Hepatic stellate cell (primary cell): ENCODE results near the gene HSD17B12.

Experiments
- DNase-seq: peaks from one replicate; pipeline ENCODE4 v3.0.0; 2011; ENCODE audit warnings: low spot score

Gene HSD17B12

DNA sequence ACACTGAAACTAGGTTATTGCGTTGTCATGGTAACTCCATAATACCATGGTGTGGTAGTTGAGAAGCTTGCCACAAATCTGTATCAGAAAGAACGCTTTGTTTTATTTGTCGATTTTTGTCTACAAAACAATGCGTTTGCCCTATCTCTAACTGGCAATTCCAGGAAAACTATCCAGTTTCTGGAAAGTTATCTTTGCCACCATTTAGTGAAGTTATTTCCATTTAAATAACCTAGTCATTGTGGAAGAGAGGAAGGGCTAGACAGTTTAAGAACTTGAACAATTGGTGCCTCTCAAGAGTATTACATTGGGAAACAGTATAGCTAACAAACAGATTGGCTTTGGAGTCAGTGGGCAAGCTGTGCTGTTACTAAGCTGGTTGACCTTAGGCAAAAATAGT lies 7.9 kb downstream of the HSD17B12 start:
- DNase-seq = no peak

DNA sequence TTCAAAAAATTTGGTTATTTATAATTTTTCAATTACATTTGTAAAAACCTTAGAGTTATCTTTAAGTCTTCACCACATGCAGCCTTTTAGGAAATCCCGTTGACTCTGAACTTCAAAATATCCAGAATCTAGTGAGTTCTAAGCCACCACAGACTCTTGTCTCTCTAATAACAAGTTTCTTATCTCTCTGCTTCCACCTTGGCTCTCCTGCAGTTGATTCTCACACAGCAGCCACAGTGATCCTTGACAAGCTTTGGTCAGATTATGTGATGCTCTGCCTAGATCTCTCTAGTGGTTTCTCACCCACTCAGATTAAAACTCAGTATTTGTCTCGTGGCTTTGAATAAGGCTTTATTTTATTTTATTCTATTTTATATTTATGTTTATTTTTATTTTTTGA lies 8.6 kb downstream of the HSD17B12 start:
- no peak for DNase-seq

DNA sequence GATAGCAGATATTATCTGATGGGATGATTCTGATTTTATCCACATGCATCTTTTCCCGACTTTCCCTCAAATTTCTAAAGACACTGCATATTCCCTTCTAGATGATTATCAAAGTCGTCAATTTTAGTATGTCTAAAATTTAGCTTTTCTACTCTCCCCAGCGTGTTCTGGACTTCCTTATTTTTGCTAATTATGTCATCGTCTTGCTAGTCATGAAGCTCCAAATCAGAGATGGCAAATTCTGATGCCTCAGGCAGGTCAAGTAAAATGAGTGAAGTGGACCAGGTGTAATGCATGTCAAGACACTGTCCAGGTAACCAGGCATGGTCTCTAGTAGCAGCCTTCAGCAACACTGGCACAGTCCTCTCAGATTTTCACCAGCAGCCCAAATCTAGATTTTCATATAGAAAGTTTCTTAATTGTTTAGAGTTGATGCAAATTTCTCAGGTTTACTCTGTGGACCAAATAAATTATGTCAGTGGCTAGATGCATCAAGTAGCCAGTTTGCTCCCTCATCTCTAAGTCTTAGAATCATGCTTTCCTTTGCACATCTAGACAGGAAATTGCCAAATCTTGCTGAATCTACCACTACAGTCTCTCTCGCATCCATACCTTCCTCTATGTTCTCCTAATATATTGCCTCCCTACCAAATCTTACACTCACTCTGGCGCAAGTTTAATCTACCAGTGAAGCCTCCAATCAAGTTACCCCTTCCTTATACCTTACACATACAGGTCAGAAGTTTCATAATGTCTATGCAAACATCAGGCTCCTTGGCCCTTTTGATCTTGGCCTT lies 10.6 kb downstream of the HSD17B12 start:
- DNase-seq = no peak

DNA sequence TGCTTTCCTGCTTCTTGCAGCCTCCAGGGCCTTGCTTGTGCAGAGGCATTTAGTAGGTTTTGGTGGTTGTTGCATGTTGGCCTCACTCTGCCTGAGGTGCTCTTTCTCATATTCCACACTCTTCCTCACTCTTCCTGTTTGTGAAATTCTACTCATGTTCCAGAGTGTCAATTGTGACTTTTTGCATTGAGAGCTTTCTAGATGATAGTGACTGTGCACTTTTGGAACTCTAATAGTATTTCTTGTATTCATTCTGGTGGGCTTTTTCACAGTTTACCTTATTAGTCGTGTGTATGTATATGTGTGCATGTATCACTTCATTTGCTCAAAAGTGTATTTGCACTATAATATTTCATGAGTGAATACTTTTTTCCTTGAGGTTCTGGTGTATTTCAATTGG lies 11.3 kb downstream of the HSD17B12 start:
- DNase-seq = no peak

DNA sequence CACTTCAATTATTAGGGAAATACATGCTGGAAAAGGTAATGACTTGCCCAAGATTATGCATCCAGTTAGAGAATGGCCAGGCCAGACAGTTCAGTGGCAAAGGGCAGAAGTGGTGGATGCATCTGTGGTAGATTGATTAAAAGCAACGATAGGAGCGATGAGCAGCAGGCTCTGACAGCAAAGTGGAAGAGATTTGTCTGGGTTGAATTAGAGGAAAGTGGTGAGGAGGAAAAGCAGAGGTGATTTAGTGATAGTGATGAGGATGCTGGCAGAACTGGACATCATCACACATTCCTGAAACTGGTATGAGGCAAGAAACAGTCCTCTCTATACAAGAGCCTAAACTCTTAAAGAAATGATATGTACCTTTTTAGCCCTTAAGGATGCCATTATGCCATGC lies 12.5 kb downstream of the HSD17B12 start:
- no peak for DNase-seq

DNA sequence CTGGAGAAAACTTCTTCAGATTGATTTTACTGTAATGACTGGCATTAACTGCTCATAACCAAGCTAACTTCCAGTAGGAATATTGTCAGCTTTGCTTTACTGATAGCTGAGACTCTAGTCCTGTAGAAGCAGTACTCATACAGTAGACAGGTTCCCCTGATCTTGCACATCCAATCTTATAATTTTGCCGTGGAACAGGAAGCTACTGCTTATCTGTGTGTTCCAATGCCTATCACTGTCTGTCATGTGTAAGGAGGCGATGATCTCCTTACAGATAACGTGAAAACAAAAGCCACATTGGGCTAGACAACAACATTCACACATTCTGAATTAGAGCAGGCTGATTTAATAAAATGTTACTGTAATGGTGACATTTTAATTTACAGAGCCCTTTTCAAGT lies 13.2 kb downstream of the HSD17B12 start:
- no peak for DNase-seq

DNA sequence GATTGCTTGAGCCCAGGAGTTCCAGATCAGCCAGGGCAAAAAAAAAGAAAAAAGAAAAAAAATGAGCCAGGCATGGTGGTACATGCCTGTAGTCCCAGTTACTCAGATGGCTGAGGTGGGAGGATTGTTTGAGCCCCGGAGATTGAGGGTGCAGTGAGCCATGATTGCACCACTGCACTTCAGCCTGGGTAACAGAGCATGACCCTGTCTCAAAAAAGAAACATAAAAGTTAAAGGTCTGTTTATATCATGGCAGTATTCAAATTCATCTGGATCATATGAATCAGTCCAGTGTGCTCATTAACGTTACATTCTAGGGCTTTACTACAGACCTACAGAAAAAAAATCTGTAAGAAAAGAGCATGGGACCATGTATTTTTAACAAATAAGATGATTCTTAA lies 13.9 kb downstream of the HSD17B12 start:
- no peak for DNase-seq

DNA sequence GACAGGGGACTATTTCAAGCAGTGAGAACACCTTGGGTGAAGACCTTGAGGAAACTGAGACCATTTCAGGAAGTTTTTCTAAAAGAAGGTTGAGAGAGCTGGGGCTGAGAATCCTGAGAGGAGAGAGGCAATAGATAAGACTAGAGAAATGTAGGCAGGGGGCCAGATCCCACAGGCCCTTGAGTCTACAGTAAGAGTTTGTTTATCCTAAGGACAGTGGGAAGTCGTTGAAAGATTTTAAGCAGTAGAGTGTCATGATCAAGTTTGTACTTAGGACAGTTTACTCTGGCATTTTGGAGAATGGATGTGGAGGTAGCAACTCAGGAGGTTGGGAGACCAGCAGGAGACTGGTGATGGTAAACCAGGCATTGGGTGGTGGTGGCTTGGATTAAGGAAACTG lies 17.1 kb downstream of the HSD17B12 start:
- no peak for DNase-seq

DNA sequence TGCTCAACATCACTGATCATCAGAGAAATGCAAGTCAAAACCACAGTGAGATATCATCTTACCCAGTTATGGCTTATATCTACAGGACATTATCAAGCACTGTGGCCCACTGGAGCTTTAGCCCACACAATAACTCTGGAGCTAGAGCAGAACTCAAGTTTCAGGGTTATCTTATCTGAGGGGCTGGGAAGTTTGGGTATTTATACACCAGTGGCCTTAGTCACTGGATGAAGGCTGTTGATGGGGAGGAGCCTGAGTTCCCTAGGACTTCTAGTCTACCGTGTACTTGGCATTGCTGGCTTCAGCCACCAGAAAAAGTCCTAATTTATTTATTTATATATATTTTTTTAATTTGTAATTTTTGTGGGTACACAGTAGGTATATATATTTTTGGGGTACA lies 19.3 kb downstream of the HSD17B12 start:
- no peak for DNase-seq

DNA sequence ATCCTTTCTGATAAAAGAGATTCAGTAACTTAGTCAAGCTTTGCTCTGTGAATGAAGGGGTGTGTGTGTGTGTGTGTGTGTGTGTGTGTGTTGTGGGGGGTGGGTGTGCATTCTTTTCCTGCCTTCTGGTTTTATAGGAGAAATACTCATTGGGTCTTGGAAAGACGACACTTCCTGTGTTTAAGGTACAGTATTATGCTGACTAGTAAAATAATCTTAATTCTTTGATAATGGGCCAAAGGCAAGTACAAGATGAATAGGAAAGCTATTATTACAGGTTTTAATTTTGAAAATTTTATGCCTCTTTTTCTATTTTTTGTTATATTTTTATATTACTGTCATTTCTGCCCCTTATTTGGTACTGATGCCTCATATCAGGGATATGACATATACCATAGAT lies 26.1 kb downstream of the HSD17B12 start:
- no peak for DNase-seq

DNA sequence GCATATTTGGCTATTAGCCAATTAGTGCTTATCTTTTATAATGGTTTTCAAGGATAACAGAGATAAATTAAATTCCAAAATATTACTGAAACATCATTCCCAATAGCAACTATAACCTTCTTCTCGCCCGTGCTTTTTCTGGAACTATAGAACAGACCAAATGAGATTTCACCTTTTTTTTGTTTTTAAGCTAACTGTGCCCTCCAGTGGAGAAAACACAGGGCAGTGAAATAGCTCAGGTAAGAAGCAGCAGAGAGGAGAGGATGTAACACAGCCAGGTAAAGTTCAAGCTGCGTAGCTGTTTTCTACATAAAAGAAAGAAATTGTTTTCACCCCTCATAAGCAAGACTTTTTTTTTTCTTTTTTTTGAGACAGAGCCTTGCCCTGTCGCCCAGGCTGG lies 28.2 kb downstream of the HSD17B12 start:
- no peak for DNase-seq

DNA sequence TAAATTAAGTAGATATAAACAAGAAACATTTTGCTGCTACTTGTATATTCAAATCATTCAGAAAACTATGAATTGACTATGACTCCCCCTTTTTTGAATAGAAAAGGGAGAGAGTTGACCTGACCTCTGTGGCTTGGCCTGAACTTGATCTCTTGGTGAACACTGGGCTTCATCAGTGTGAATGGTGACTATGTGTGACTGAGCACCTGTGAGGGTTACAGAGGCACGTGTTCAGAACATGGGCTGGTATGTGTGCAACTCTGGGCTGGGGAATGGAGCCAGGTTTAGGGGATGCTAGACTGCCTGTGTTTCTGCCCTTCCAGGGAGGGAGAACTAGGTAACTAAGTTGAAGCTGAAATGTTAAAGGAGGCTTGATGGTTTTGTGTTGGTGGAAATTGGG lies 29.2 kb downstream of the HSD17B12 start:
- DNase-seq = no peak

DNA sequence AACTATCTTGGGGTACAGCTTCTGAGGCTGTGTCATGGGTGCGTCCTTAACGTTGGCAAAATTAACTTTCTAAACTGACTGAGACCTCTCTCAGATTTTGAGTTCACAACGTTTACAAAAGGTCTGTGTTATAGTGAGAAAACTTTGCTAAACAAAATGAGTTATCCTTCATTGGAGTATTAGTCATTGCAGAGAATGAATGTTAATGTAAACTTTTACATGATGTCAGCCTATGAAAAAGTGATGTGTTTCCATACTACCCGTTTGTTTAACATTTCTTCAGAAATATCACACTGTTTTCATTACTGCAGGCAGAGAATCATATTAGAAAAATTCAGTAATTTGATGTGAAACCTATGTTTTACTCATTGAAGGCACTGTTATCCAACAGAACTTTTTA lies 32.1 kb downstream of the HSD17B12 start:
- no peak for DNase-seq

DNA sequence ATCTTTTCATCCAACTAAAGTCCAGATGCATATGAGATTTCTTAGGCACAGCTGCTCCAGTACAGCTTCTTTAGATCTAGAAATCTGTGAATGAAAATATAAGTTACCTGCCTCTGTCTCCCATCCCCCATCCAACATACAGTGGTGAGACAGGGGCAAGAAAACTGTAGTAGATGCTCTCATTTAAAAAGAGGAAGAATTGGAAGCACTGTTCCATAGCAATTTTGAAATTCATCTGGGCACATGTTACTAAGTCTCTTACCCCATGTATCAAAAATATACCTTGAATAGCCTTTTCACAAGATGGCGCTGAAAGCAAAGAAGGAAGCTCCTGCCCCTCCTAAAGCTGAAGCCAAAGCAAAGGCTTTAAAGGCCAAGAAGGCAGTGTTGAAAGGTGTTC lies 37.8 kb downstream of the HSD17B12 start:
- DNase-seq = no peak

DNA sequence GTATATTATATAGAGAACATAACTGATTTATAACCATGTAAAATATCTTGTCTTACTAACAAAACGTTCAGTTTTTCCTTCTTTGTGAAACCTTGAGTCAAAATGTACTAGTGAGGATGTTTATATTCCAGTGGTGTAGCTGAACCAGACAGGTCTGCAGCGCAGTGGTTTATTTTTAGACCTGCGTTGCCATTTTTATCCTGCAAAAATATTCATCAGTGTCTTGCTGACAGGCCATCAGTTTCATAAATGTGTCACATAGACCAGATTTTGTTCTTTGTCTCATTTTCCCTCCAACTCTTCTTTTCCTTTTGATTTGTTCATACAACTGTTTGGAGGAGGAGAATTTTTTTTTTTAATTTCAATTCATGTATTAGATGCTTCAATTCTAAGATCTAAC lies 43.1 kb downstream of the HSD17B12 start:
- DNase-seq = no peak

DNA sequence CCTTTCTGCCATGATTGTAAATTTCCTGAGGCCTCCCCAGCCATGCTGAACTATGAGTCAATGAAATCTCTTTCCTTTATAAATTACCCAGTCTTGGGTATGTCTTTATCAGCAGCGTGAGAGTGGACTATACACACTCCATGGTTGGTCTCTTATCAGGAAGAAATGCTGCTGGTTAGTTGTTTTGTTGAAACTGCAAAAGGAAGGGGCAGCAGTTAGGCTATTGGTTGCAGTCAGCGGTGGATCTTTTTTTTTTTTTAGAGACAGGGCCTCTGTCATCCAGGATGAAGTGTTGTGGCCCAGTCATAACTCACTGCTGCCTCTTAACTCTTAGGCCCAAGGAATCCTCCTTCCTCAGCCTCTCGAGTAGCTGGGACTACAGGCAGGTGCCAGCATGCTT lies 51.7 kb downstream of the HSD17B12 start:
- DNase-seq = no peak

DNA sequence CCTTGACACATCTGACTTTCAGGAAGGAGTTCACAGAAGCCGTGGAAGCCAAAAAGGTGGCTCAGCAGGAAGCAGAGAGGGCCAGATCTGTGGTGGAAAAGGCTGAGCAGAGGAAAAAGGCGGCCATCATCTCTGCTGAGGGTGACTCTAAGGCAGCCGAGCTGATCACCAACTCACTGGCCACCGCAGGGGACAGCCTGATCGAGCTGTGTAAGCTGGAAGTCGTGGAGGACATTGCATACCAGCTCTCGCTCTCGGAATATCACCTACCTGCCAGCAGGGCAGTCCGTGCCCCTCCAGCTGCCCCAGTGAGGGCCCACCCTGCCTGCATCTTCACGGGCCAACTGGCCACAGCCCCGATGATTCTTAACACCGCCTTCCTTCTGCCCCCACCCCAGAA lies 53.7 kb downstream of the HSD17B12 start:
- DNase-seq = no peak

DNA sequence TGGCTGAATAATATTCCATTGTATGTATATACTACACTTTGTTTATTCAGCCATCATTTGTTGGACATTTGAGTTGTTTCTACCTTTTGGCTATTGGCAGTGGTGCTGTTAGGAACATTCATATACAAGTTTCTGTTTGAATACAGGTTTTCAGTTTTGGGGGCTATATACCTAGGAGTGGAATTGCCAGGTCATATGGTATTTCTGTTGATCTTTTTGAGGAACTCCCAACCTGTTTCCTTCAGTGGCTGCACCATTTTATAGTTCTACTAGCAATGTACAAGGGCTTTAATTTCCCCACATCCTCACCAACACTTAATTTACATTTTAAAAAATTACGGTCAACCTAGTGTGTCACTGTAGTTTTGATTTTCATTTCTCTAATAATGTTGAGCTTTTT lies 54.6 kb downstream of the HSD17B12 start:
- DNase-seq = no peak

DNA sequence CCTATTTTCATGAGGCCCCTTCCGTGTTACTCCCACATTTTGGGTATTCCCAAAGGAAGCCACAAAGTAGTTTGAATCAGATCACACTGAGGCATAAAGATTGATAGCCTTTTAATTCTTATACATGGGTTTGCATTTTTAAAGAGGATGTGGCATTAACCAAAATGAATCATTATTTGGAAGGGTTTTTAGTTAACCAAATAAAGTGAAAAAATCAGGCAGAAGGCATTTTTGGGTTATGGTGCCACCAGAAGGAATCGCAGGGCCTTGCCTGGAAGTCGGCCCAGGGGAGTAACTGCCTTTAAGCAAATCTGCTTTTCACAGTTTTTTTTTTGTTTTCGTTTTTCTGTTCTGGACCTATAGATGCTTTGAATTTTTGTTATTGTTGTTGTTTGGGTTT lies 55.4 kb downstream of the HSD17B12 start:
- peak; percentile 35 for DNase-seq

DNA sequence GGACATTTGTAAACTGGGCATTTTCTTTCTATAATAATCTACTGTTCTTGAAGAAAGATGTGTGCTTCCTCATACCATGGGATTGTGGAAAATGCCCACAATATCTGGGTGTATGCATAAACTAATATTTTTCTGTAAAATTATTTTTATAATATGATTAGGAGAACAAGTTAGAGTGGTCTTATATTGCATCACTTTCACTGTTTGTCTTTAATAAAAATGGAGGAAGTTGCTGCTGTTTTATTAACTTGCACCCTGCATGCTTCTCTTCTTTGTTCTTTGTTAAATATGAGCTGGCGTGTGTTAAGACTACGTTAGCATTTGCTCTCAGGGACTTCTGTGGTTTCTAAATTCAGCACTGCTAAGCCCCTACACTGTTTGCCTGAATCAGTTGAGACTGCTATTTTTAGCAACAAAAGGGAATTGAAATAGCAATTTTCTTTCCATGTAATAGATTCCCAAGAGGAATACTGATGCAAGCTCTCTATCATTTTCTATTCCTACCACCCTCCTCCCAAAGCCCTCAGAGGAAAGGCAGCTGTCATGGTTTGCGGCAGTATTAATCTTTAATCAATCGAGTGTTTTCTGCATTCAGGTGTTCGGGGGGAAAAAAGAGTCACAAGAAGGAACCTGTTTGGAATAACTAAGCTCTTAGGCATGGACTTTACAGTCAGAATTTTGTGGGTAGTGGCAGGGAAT lies 56.1 kb downstream of the HSD17B12 start:
- DNase-seq = peak; percentile 38

DNA sequence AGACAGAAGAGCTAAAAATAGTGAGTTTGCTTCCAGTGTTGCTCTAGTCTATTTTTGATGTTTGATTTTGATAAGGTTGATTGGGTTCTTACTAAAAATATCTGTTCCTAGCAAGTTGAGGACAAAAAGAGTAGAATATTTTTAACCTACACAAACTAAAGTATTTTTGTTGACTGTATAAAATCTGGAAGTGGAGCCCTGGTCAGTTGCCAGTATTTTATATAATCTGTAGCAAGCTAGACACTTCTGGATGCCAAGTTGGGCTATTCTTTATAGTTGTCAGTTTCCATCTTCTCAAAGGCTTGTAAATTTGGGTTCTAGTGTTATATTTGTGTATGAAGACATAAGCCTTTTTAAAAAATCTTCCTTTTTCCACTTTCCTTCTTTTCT lies 56.7 kb downstream of the HSD17B12 start:
- DNase-seq = no peak

DNA sequence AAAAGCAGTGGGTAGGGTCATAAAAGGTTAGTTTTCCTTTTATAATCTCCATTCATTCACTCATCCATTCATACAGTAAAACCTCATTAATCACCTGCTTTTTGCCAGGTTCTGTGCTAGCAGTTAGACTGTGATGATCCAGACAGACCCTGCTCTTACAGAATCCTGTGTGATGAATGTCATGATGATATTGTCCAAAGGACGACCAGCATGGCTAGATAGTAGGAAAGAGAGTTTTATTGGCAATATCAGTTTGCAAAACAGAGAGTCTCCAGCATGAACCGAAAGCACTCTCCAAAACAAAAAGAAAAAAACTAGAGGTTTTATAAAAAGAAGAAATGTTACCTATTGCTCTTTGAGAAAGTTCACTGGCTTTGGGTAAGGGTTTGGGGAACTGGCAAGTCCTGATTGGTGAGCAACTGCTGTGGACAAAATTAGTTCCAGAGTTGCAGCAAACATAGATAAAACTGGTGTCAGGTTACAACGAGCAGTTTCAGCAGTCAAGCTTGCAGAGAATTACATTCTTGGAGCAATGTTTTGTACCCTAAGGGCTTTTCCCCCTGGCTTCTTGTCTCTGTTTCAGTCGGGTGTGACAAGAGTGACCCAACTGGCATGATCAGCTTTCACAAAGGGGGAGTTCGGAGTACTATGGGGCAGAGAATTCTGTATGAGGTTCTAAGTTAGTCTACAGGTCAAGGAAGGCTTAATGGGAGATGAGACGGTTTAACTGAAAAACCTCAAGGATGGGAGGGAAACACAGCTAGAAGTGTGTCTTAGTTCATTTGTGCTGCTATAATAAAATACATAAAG lies 58.3 kb downstream of the HSD17B12 start:
- peak; percentile 51 for DNase-seq

DNA sequence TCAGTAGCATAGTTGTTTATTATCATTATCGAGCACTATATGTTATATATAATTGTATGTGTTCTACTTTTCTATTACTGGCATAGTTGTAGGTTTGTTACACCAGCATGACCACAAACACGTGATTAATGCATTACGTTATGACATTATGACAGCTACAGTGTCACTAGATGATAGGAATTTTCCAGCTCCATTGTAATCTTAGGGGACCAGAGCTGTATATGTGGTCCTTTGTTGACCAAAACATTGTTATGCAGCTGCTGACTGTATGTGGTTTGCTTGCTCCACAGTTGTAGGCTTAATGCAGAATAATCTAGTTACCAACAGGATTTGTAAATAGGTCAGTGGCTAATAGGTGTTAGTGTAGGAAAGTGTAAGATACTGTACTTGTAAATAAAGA lies 66.1 kb downstream of the HSD17B12 start:
- no peak for DNase-seq
